ENCODE measurements around the gene WNT4. TPM values are rescaled to one million over a fixed set of nuclear protein-coding genes. Genes with fewer than 3 reads are reported as not detected.

WNT4 gene
- total RNA-seq, 4 donors from 2014 or later = 0.19 to 0.33 (median 0.29) TPM; not detected in 1

- no peak for DNase-seq (ENCODE audit: extremely low spot score)
- no peaks in the 10 kb centered on the region for H3K9me3 ChIP-seq
- H3K4me1 ChIP-seq = peaks cover 31 to 88% (median 61%) of the 10 kb centered on the region in 4 donors
- H3K4me3 ChIP-seq = no peak overlapping the region
- no peak for TF ChIP-seq CTCF (IDR thresholded peaks at IDR 0.05)
- no peak for TF ChIP-seq POLR2A (IDR thresholded peaks at IDR 0.05; ENCODE audit: low read depth)
- no peak for TF ChIP-seq POLR2AphosphoS5 (IDR thresholded peaks at IDR 0.05)
- TF ChIP-seq EP300 (IDR thresholded peaks at IDR 0.05) = no peak
- peaks cover 0 to 63% (median 32%) of the 10 kb centered on the region in 4 donors for H3K36me3 ChIP-seq
- 93% methylated on average over 3 of the region's 3 CpGs for WGBS
- intact Hi-C loops (cut with DNase I) = no loop called here
- H3K27me3 ChIP-seq = no peaks in the 10 kb centered on the region
- H3K27ac ChIP-seq (replicated peaks in 1 of 4) = no peak overlapping the region
Measured at GRCh38 chr1:22110016-22110415, 32.9 kb downstream of the WNT4 start.

GRCh38 chr1:22108339-22109105, 34.4 kb downstream of the WNT4 start:
- Histone ChIP-seq H3K4me3 (no peak overlapping the region), H3K27me3 (no peaks in the 10 kb centered on the region), H3K9me3 (no peaks in the 10 kb centered on the region), H3K27ac (replicated peaks in 1 of 4) (no peak overlapping the region), H3K36me3 (peaks cover 0 to 60% (median 26%) of the 10 kb centered on the region in 4 donors), H3K4me1 (peaks cover 17 to 73% (median 48%) of the 10 kb centered on the region in 4 donors)
- WGBS = 34% methylated on average over 5 of the region's 11 CpGs
- TF ChIP-seq POLR2AphosphoS5 (IDR thresholded peaks at IDR 0.05) (peak in 1 of 2 donors; percentile 13), EP300 (IDR thresholded peaks at IDR 0.05) (no peak)
- intact Hi-C loops (cut with DNase I) = loop anchor here (5.0 to 10.0 kb wide), 2 partner anchors 309 to 536 kb away; partner anchors contain the start of gene C1QC
- DNase-seq (ENCODE audit: extremely low spot score) = peak; percentile 90

- Histone ChIP-seq H3K27me3 (no peaks in the 10 kb centered on the region), H3K4me1 (peaks cover 12 to 62% (median 45%) of the 10 kb centered on the region in 4 donors), H3K4me3 (no peak overlapping the region), H3K36me3 (peaks cover 0 to 52% (median 18%) of the 10 kb centered on the region in 4 donors), H3K9me3 (no peaks in the 10 kb centered on the region), H3K27ac (replicated peaks in 1 of 4) (no peak overlapping the region)
- DNase-seq (ENCODE audit: extremely low spot score) = no peak
- TF ChIP-seq POLR2AphosphoS5 (IDR thresholded peaks at IDR 0.05) (no peak), POLR2A (IDR thresholded peaks at IDR 0.05; ENCODE audit: low read depth) (no peak), EP300 (IDR thresholded peaks at IDR 0.05) (no peak), CTCF (IDR thresholded peaks at IDR 0.05) (no peak)
- 89% methylated on average over 5 of the region's 5 CpGs for WGBS
- intact Hi-C loops (cut with DNase I) = loop anchor here (5.0 to 10.0 kb wide), 2 partner anchors 310 to 538 kb away; partner anchors contain the start of gene C1QC
Measured at GRCh38 chr1:22107126-22107525, 35.8 kb downstream of the WNT4 start.

GRCh38 chr1:22105611-22106207, 37.2 kb downstream of the WNT4 start:
- intact Hi-C loops (cut with DNase I) = loop anchor here (5.0 to 10.0 kb wide), 2 partner anchors 312 to 539 kb away; partner anchors contain the start of gene C1QC
- Histone ChIP-seq H3K36me3 (peaks cover 0 to 51% (median 11%) of the 10 kb centered on the region in 4 donors), H3K4me1 (peaks cover 13 to 62% (median 38%) of the 10 kb centered on the region in 4 donors), H3K27me3 (no peaks in the 10 kb centered on the region), H3K27ac (replicated peaks in 1 of 4) (no peak overlapping the region), H3K4me3 (no peak overlapping the region), H3K9me3 (no peaks in the 10 kb centered on the region)
- 58% methylated on average over 5 of the region's 5 CpGs for WGBS
- no peak for DNase-seq (ENCODE audit: extremely low spot score)
- TF ChIP-seq CTCF (IDR thresholded peaks at IDR 0.05) (peak; percentile 72 to 79 (median 76)), POLR2A (IDR thresholded peaks at IDR 0.05; ENCODE audit: low read depth) (no peak)

GRCh38 chr1:22104865-22105437, 37.9 kb downstream of the WNT4 start:
- peaks cover 16 to 64% (median 35%) of the 10 kb centered on the region in 4 donors for H3K4me1 ChIP-seq
- TF ChIP-seq POLR2A (IDR thresholded peaks at IDR 0.05; ENCODE audit: low read depth) (no peak), CTCF (IDR thresholded peaks at IDR 0.05) (no peak), EP300 (IDR thresholded peaks at IDR 0.05) (no peak), POLR2AphosphoS5 (IDR thresholded peaks at IDR 0.05) (no peak)
- H3K4me3 ChIP-seq = no peak overlapping the region
- no peak overlapping the region for H3K27ac ChIP-seq (replicated peaks in 1 of 4)
- 93% methylated on average over 6 of the region's 6 CpGs for WGBS
- H3K36me3 ChIP-seq = peaks cover 0 to 51% (median 11%) of the 10 kb centered on the region in 4 donors
- no peaks in the 10 kb centered on the region for H3K27me3 ChIP-seq
- intact Hi-C loops (cut with DNase I) = loop anchor here (5.0 to 10.0 kb wide), 2 partner anchors 312 to 540 kb away; partner anchors contain the start of gene C1QC
- DNase-seq (ENCODE audit: extremely low spot score) = no peak
- no peaks in the 10 kb centered on the region for H3K9me3 ChIP-seq

All from esophagus muscularis mucosa (tissue), 4 donors.